Measurements from ENCODE around the gene CMIP.

- TF ChIP-seq, protein P1, sequence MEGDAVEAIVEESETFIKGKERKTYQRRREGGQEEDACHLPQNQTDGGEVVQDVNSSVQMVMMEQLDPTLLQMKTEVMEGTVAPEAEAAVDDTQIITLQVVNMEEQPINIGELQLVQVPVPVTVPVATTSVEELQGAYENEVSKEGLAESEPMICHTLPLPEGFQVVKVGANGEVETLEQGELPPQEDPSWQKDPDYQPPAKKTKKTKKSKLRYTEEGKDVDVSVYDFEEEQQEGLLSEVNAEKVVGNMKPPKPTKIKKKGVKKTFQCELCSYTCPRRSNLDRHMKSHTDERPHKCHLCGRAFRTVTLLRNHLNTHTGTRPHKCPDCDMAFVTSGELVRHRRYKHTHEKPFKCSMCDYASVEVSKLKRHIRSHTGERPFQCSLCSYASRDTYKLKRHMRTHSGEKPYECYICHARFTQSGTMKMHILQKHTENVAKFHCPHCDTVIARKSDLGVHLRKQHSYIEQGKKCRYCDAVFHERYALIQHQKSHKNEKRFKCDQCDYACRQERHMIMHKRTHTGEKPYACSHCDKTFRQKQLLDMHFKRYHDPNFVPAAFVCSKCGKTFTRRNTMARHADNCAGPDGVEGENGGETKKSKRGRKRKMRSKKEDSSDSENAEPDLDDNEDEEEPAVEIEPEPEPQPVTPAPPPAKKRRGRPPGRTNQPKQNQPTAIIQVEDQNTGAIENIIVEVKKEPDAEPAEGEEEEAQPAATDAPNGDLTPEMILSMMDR (IDR thresholded peaks at IDR 0.05; ENCODE audit: poor library complexity, severe bottlenecking): no peak
- no peak for TF ChIP-seq EZH2 (IDR thresholded peaks at IDR 0.05; ENCODE audit: borderline replicate concordance, insufficient read depth, low read length, poor library complexity, severe bottlenecking)
- no peak for TF ChIP-seq POLR2AphosphoS5 (IDR thresholded peaks at IDR 0.05)
These were observed 206.5 kb downstream of the CMIP start for GRCh38 chr16:81650982-81651562.
